Astrocyte (in vitro differentiated cells and primary cell): ENCODE measurements around the gene RABGAP1L. TPM values are rescaled to one million over a fixed set of nuclear protein-coding genes. Genes with fewer than 3 reads are reported as not detected.

Source experiments
- DNase-seq: peaks from one replicate; pipeline ENCODE4 v3.0.0-alpha.2; 2010; ENCODE audit warnings: low read depth
- FAIRE-seq: peaks from 2 replicates; lab custom pipeline; 2011; peaks lifted over from hg19 to GRCh38; lab: Jason Lieb, UNC
- H2AFZ ChIP-seq: 2 replicates; pipeline ENCODE4 v1.6.0; 2012; ENCODE audit warnings: low read depth, low read length, inconsistent platforms
- H3K27ac ChIP-seq: 2 replicates; pipeline ENCODE4 v1.5.1; 2011; ENCODE audit warnings: low read depth, low read length, inconsistent platforms
- H3K27me3 ChIP-seq: 2 replicates; pipeline ENCODE4 v1.6.0; 2011; ENCODE audit warnings: low read length, inconsistent platforms; ENCODE audit not compliant: insufficient read depth
- H3K36me3 ChIP-seq: 2 replicates; pipeline ENCODE4 v1.5.1; 2011; ENCODE audit warnings: low read length, inconsistent platforms; ENCODE audit not compliant: insufficient read depth
- H3K4me1 ChIP-seq: 2 replicates; pipeline ENCODE4 v1.5.1; 2011; ENCODE audit warnings: low read length, inconsistent platforms; ENCODE audit not compliant: insufficient read depth
- H3K4me2 ChIP-seq: 2 replicates; pipeline ENCODE4 v1.6.0; 2012; ENCODE audit warnings: low read length, inconsistent platforms
- H3K4me3 ChIP-seq: 2 replicates; pipeline ENCODE4 v1.5.1; 2011; ENCODE audit warnings: low read depth, mild to moderate bottlenecking, low read length, inconsistent platforms; ENCODE audit not compliant: insufficient read depth
- H3K79me2 ChIP-seq: 2 replicates; pipeline ENCODE4 v1.6.0; 2012; ENCODE audit warnings: mild to moderate bottlenecking, low read length, inconsistent platforms; ENCODE audit not compliant: insufficient read depth
- H3K9ac ChIP-seq: 2 replicates; pipeline ENCODE4 v1.6.0; 2012; ENCODE audit warnings: mild to moderate bottlenecking, low read length, inconsistent platforms
- H3K9me3 ChIP-seq: 2 replicates; pipeline ENCODE4 v1.5.1; 2012; ENCODE audit warnings: low read depth, mild to moderate bottlenecking, low read length, inconsistent platforms; ENCODE audit not compliant: insufficient read depth
- H4K20me1 ChIP-seq: 2 replicates; pipeline ENCODE4 v1.6.0; 2012; ENCODE audit warnings: low read length, inconsistent platforms; ENCODE audit not compliant: insufficient read depth
- H3K27ac Mint-ChIP-seq: one replicate; pipeline ENCODE4 v1.8.0; 2021; ENCODE audit warnings: mild to moderate bottlenecking, mixed read lengths; ENCODE audit not compliant: unreplicated experiment
- H3K27me3 Mint-ChIP-seq: one replicate; pipeline ENCODE4 v1.8.0; 2021; ENCODE audit warnings: low read depth, mixed read lengths; ENCODE audit not compliant: unreplicated experiment
- H3K36me3 Mint-ChIP-seq: one replicate; pipeline ENCODE4 v1.8.0; 2021; ENCODE audit warnings: low read depth, mixed read lengths; ENCODE audit not compliant: unreplicated experiment
- H3K4me1 Mint-ChIP-seq: one replicate; pipeline ENCODE4 v1.8.0; 2021; ENCODE audit warnings: low read depth, mixed read lengths; ENCODE audit not compliant: unreplicated experiment
- H3K4me3 Mint-ChIP-seq: one replicate; pipeline ENCODE4 v1.8.0; 2021; ENCODE audit warnings: mild to moderate bottlenecking, moderate library complexity, mixed read lengths; ENCODE audit not compliant: unreplicated experiment
- H3K9me3 Mint-ChIP-seq: one replicate; pipeline ENCODE4 v1.8.0; 2021; ENCODE audit warnings: mild to moderate bottlenecking, mixed read lengths; ENCODE audit not compliant: unreplicated experiment
- EZH2 ChIP-seq: IDR thresholded peaks from 2 replicates; pipeline ENCODE4 v1.6.1; 2012; ENCODE audit warnings: mild to moderate bottlenecking, low read length, inconsistent platforms; ENCODE audit not compliant: insufficient read depth
- total RNA-seq: library from RNA; stranded (reverse); gene quantifications from 2 replicates; pipeline ENCODE4 v1.2.1, GENCODE V29; 2021
- TF ChIP-seq, protein P1 (sequence below): IDR thresholded peaks from 2 replicates; pipeline ENCODE4 v1.5.1; 2011; ENCODE audit warnings: low read depth, mild to moderate bottlenecking, inconsistent platforms, low read length, moderate library complexity; ENCODE audit not compliant: insufficient read depth

The RABGAP1L gene
- total RNA-seq, 1 donor from 2014 or later: 40.2 TPM

GRCh38 chr1:174789399-174789798 lies 630.1 kb downstream of the RABGAP1L start:
- Histone ChIP-seq H3K4me1 (peaks cover 10% of the 10 kb centered on the region), H4K20me1 (no peaks in the 10 kb centered on the region), H3K79me2 (no peaks in the 10 kb centered on the region), H3K9ac (peak overlapping the region; percentile 70), H2AFZ (no peak overlapping the region), H3K9me3 (no peaks in the 10 kb centered on the region), H3K4me3 (peak overlapping the region; percentile 4), H3K36me3 (no peaks in the 10 kb centered on the region), H3K4me2 (peak overlapping the region; percentile 74), H3K27me3 (peaks cover 33% of the 10 kb centered on the region), H3K27ac (peak overlapping the region; percentile 90)
- Mint-ChIP-seq H3K36me3 (no peaks in the 10 kb centered on the region), H3K9me3 (no peaks in the 10 kb centered on the region), H3K4me3 (no peak overlapping the region), H3K27ac (peak overlapping the region; percentile 77), H3K4me1 (peaks cover 20% of the 10 kb centered on the region), H3K27me3 (no peaks in the 10 kb centered on the region)
- peak; percentile 95 for DNase-seq
- FAIRE-seq: peak; percentile 73
- no peak for TF ChIP-seq EZH2
- TF ChIP-seq, protein P1, sequence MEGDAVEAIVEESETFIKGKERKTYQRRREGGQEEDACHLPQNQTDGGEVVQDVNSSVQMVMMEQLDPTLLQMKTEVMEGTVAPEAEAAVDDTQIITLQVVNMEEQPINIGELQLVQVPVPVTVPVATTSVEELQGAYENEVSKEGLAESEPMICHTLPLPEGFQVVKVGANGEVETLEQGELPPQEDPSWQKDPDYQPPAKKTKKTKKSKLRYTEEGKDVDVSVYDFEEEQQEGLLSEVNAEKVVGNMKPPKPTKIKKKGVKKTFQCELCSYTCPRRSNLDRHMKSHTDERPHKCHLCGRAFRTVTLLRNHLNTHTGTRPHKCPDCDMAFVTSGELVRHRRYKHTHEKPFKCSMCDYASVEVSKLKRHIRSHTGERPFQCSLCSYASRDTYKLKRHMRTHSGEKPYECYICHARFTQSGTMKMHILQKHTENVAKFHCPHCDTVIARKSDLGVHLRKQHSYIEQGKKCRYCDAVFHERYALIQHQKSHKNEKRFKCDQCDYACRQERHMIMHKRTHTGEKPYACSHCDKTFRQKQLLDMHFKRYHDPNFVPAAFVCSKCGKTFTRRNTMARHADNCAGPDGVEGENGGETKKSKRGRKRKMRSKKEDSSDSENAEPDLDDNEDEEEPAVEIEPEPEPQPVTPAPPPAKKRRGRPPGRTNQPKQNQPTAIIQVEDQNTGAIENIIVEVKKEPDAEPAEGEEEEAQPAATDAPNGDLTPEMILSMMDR: no peak

- H3K27ac Mint-ChIP-seq: no peak overlapping the region
Measured at GRCh38 chr1:174791863-174792262, 632.5 kb downstream of the RABGAP1L start.

DNA sequence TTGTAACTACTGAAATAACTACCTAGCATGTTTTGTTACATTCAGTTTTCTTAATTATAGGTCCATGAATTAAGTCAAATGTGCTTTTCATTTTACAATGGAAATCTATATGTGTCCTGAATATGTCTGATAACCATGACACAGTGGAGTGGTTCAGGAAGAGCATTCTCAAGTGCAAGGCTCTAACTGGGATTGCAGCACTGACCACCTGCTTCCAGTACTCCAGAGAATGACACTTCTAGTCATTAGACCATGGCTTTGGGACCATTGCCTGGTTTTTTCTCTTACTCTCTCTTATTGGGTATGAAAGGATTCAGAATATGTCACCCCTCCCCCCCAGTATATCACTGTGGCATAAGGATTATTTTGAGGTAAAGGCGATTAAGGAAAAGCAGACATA lies 635.5 kb downstream of the RABGAP1L start:
- no peak overlapping the region for H3K27ac ChIP-seq
- Mint-ChIP-seq H3K36me3 (no peaks in the 10 kb centered on the region), H3K4me3 (no peak overlapping the region), H3K9me3 (no peaks in the 10 kb centered on the region), H3K4me1 (peaks cover 17% of the 10 kb centered on the region), H3K27ac (no peak overlapping the region), H3K27me3 (no peaks in the 10 kb centered on the region)
- TF ChIP-seq, protein P1: no peak
- no peak for TF ChIP-seq EZH2
- no peaks in the 10 kb centered on the region for H3K36me3 ChIP-seq
- peaks cover 18% of the 10 kb centered on the region for H3K27me3 ChIP-seq
- peaks cover 11% of the 10 kb centered on the region for H3K4me1 ChIP-seq
- no peak overlapping the region for H3K9ac ChIP-seq
- H4K20me1 ChIP-seq: no peaks in the 10 kb centered on the region
- DNase-seq (no peak), FAIRE-seq (no peak)
- H3K4me2 ChIP-seq: no peak overlapping the region
- H3K4me3 ChIP-seq: no peak overlapping the region
- no peaks in the 10 kb centered on the region for H3K9me3 ChIP-seq
- no peaks in the 10 kb centered on the region for H3K79me2 ChIP-seq
- H2AFZ ChIP-seq: no peak overlapping the region

More at GRCh38 chr1:174791863-174792262, 632.5 kb downstream of the RABGAP1L start:
- Histone ChIP-seq H3K4me2 (no peak overlapping the region), H3K79me2 (no peaks in the 10 kb centered on the region), H3K9me3 (no peaks in the 10 kb centered on the region), H3K4me1 (peaks cover 13% of the 10 kb centered on the region), H3K27ac (no peak overlapping the region), H3K36me3 (no peaks in the 10 kb centered on the region), H3K27me3 (peaks cover 29% of the 10 kb centered on the region), H3K4me3 (no peak overlapping the region), H4K20me1 (no peaks in the 10 kb centered on the region), H2AFZ (no peak overlapping the region), H3K9ac (no peak overlapping the region)
- no peak for TF ChIP-seq EZH2
- TF ChIP-seq, protein P1: no peak
- Mint-ChIP-seq H3K9me3 (no peaks in the 10 kb centered on the region), H3K36me3 (no peaks in the 10 kb centered on the region), H3K27me3 (no peaks in the 10 kb centered on the region), H3K4me3 (no peak overlapping the region), H3K4me1 (peaks cover 26% of the 10 kb centered on the region)
- no peak for DNase-seq
- no peak for FAIRE-seq
